ENCODE data around the gene CALN1.
"Not testable (repeated sequence)": the region's sequence is repeated elsewhere in the genome, so short reads cannot be mapped to it uniquely, and the experiment has no call there.

The CALN1 gene

GRCh38 chr7:72267291-72267800 is 144.8 kb downstream of the CALN1 start:
- DNase-seq (ENCODE audit: low read depth in 2 of 2) = no peak

GRCh38 chr7:72266771-72267170 is 145.4 kb downstream of the CALN1 start:
- no peak for DNase-seq (ENCODE audit: low read depth in 2 of 2)

DNA sequence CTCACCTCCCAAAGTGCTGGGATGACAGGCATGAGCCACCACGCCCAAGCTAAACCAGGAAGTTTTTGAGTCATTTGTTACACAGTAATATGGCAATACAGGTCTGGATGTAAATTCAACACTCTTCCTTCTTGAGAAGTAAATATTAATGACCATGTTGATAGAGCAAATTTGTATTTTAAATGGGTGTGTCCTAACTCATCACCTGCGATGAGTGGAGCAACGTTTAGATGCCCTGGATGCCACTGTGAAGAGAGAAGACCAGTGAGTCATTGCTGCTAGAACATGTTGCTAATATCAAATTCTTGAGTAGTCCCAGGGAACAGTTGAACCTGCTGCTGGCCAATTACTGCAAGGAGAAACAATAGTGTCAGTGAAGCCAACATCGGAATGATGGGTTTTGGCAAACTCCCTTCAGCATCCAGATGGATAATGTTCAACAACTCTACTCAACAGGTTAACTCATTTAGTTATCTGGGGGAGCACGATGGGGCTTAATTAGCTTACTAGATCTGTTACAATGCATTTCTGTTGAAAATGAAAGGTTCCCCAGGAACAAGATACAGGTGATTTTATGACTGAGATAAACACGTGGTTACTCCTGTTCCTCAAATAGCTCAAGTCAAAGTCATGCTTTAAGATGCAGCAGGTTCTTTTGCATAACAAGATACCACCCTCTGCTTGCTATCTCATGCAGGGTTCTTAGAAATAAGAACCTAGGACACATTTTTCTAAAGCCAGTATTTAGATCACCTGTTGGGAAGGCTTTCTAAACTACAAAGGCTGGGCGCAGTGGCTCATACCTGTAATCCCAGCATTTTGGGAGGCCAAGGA is 146.8 kb downstream of the CALN1 start:
- no peak for DNase-seq (ENCODE audit: low read depth in 2 of 2)

GRCh38 chr7:72260406-72260805 is 151.7 kb downstream of the CALN1 start:
- DNase-seq (ENCODE audit: low read depth in 2 of 2) = no peak

DNA sequence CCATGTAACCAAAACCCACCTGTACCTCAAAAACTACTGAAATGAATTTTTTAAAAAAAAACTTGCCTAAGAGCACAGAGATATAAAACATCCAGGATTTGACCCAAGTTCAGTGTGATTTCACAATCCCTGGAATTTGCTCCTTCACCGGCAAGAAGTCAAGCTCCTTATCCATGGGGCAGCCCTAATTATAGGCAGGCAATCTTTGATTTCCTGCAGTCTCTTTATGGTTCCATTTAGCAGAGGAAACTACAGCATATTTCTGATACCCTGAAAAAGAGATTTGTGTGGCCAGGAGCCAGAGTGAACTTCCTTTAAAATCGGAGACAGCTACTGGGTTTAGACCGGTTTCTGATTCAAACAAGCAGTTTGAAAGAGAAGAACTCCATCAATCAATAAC is 154.1 kb downstream of the CALN1 start:
- DNase-seq (ENCODE audit: low read depth in 2 of 2) = no peak

GRCh38 chr7:72254455-72254854 is 157.7 kb downstream of the CALN1 start:
- no peak for DNase-seq (ENCODE audit: low read depth in 2 of 2)

DNA sequence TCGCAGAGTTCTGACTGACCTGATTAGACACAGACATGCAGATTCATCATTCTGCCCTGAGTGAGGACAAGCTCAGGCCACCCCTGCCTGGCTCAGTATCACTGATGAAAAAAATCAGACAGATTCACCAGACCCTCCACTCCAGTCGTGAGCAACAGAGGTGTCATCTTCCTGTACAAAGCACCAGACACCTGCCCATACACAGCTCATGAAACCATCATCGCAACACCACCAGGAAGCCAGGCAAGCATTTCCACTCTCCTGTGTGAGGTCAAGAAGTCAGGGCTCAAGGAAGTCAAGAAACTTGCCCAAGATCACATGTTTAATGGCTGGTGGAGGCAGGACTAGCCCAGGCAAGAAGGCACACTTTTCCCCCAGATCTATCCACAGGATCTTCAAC is 163.0 kb downstream of the CALN1 start:
- DNase-seq (ENCODE audit: low read depth in 2 of 2) = no peak

DNA sequence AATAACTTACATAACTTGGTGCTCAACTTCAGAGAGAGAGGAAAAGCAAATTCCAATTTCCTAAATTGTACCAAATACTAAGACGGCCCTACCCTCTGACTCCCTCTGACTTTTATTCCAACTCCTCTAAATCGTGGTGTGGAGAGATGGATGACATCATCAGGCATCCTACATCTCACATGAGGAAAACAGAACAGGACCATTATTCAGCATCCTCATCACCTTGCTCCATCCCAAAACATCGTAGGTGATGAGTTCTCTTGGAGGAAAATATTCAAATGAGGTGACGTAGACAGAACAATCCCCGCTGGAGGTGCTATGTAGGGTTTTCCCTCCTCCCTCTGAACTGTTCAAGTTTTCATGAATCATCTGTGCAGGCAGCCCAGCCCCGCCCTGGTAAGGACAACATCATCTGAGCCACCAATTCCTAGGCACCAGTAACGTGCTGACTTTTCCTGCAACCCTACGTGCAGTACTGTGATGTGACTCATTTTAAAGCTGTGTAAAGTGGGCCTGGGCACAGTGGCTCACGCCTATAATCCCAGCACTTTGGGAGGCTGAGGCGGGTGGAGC is 167.2 kb downstream of the CALN1 start:
- no peak for DNase-seq (ENCODE audit: low read depth in 2 of 2)

DNA sequence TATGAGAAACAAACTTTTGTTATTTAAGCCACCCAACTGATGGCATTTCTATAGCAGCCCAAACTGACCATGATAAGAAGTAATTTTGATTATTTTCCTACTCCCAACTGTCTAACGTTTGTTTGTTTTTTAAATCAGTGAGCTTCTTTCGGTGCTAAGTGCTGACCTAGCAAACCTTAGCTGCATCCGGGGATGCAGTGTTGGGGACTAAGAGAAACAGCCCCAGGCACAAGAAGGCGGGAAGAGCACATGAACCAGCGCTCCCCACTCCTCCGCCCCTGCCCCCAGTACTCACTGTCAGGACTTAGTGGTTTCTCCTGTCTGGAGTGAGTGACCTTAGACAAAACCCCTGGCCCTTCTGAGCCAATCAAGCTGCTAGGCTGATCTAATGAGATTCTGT is 168.8 kb downstream of the CALN1 start:
- DNase-seq (ENCODE audit: low read depth in 2 of 2) = no peak

DNA sequence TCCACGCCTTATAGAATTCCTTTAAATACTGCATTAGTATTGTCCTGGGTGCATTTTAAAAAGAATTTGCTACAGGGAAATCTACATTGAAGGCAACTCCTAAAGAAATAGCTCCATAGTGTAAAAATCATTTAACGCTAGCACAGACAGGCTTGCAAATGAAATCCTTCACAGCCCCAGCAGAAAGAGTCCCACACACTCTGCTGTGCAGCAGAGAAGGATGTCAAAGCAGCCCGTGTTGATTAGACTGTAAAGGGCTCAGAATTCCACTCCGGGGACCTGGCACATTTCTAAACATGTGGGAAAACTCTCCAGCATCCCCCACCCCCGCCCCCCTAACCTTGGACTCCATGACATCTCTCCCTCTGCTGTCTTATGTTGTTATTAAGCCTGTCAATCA is 176.8 kb downstream of the CALN1 start:
- no peak for DNase-seq (ENCODE audit: low read depth in 2 of 2)

GRCh38 chr7:72234086-72234485 is 178.1 kb downstream of the CALN1 start:
- DNase-seq (ENCODE audit: low read depth in 2 of 2) = no peak

DNA sequence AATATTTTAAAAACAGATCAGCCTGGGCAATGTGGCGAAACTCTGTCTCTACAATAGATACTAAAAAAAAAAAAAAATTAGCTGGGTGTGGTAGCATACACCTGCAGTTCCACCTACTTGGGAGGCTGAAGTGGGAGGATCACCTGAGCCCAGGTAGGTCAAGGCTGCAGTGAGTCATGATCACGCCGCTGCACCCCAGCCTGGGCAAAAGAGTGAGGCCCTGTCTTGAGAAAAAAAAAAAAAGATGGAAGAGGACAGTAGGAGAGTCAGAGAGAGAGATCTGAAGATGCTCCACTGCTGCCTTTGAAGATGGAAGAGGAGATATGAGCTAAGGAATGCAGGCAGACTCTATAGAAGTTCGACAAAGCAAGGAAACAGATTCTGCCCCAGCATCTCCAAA is 181.9 kb downstream of the CALN1 start:
- DNase-seq (ENCODE audit: low read depth in 2 of 2) = no peak

- no peak for DNase-seq (ENCODE audit: low read depth in 2 of 2)
Observed at GRCh38 chr7:72223351-72223750, 188.8 kb downstream of the CALN1 start.

DNA sequence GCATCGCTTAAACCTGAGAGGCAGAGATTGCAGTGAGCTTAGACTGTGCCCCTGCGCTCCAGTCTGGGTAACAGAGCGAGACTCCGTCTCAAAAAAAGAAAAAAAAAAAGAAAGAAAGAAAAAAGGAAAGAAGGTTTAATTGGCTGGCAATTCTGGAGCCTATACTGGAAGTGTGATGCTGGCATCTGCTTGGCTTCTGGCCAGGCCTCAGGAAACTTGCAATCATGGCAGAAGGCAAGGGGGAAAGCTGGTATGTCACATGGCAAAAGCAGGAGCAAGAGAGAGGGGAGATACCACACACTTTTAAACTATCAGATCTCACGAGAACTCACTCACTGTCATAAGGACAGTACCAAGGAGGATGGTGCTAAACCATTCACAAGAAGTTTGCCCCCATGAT is 190.0 kb downstream of the CALN1 start:
- no peak for DNase-seq (ENCODE audit: low read depth in 2 of 2)

DNA sequence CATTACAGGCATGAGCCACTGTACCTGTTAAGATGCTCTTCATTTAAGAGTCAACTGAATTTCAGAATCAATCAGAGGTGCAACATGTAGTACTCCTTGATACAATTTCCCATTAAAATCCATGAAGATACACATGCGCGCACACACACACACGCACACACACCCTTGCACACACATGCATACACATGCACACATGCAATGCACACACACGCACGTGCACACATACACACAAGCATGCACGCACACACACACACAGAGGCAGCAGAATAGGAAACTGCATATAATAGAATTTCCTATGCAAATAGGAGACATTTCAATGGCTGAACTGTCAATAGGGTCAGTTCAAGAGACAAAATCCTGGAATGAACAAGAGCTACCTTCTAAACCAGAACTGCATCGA is 192.6 kb downstream of the CALN1 start:
- no peak for DNase-seq (ENCODE audit: low read depth in 2 of 2)

DNA sequence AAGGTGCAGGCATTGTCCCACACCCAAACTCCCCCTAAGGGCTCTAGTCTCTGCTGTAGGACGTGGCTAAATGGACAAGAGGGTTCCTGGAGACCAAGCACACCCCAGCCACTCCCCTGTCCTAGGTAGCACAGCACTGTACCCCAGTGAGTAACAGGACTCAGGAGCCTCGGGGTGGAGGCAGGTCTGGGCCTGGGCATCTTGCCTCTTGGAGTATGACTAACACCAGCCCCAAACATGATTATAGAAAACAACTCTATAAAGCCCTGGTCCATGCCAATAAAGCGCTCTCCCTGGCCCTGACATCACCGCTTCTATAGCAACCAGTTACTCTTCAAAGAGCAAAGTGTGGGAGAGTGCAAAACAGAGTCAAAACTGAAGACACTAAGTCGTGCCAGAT is 195.0 kb downstream of the CALN1 start:
- DNase-seq (ENCODE audit: low read depth in 2 of 2) = no peak

DNA sequence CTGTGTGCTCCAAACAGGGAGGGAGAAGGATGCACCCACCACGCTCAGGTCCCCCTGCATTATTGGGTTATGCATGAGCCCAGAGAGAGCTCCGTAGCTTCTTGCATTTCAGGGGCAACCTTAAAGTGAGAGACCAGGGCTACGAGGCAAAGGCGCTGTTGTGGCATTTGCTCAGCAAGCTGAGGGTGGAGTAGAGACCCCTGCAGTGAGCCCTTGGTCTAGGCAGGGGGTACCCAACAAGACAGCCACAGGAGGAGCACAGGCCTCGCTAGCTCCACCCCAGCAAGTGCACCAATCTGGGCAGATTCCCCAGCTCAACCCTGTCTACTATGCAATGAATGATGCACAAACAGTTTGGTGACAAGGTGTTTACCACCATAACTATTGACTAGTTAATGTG is 198.4 kb downstream of the CALN1 start:
- DNase-seq (ENCODE audit: low read depth in 2 of 2) = no peak

GRCh38 chr7:72213081-72213480 is 199.1 kb downstream of the CALN1 start:
- no peak for DNase-seq (ENCODE audit: low read depth in 2 of 2)

- no peak for DNase-seq (ENCODE audit: low read depth in 2 of 2)
Observed at GRCh38 chr7:72211175-72211574, 201.0 kb downstream of the CALN1 start.

GRCh38 chr7:72209006-72209405 is 203.1 kb downstream of the CALN1 start:
- not testable (repeated sequence) for DNase-seq (ENCODE audit: low read depth in 2 of 2)

DNA sequence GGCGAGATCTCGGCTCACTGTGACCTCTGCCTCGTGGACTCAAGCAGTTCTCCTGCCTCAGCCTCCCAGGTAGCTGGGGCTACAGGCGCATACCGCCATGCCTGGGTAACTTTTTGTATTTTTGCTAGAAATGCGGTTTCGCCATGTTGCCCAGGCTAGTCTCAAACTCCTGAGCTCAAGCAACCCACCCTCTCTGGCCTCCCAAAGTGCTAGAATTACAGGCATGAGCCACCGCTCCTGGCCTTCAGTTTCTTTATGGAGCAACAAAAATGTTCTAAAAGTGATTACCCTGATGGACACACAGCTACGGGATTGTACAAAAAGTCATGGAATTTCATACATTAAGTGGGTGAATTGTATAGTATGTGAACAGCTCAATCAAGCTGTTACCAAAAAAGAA is 216.0 kb downstream of the CALN1 start:
- DNase-seq (ENCODE audit: low read depth in 2 of 2) = no peak

DNA sequence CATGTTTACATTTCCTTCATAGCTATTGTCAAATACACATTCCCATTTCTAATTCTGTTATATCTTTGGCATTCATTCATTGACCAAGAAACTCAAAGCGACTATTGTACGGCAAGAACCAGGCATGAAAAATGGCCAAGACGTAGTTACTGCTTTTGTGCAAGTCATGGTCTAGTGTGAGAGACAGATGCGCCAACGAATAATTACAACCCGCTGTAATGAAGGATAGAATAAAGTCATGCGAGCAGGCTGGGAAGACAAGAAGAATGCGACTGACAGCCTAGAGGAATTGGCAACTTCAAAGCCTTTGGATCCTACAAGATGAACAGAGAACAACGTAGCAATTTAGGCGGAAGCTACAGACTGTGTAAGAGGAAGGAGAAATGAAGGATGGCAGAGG is 221.2 kb downstream of the CALN1 start:
- no peak for DNase-seq (ENCODE audit: low read depth in 2 of 2)

- no peak for DNase-seq (ENCODE audit: low read depth in 2 of 2)
Observed at GRCh38 chr7:72190146-72190545, 222.0 kb downstream of the CALN1 start.
